Natural killer cell (primary cell): Measurements from ENCODE around the gene RCAN2. TPM values are rescaled to one million over a fixed set of nuclear protein-coding genes. Genes with fewer than 3 reads are reported as not detected.

Experiments
- ATAC-seq, 3 donors: fragments of 150-1000 bp in 2 of 3; fragments of 200-7000 bp in 1 of 3; cut with Tn5 transposase; 1 replicate in 1 of 3; 2 replicates in 2 of 3; pipeline ENCODE4 v1.10.0; 2021; ENCODE audit warnings: mild to moderate bottlenecking in 2 of 3, moderate library complexity in 2 of 3
- DNase-seq, 2 donors: peaks; one replicate each; pipeline versions ENCODE4 v3.0.0 to v3.0.0-alpha.2; 2013 to 2021; ENCODE audit warnings: mixed read lengths in 1 of 2
- H3K27ac ChIP-seq: one replicate; pipeline ENCODE4 v1.5.1; 2013; ENCODE audit warnings: mild to moderate bottlenecking, low read length
- H3K27me3 ChIP-seq: one replicate; pipeline ENCODE4 v1.6.1; 2013; ENCODE audit warnings: low read length; ENCODE audit not compliant: control insufficient read depth, insufficient read depth
- H3K36me3 ChIP-seq: one replicate; pipeline ENCODE4 v1.6.1; 2013; ENCODE audit warnings: low read length; ENCODE audit not compliant: control insufficient read depth, insufficient read depth
- H3K4me1 ChIP-seq: one replicate; pipeline ENCODE4 v1.6.1; 2013; ENCODE audit warnings: low read length; ENCODE audit not compliant: control insufficient read depth, insufficient read depth
- H3K4me3 ChIP-seq: one replicate; pipeline ENCODE4 v1.5.1; 2013; ENCODE audit warnings: low read length
- H3K9me3 ChIP-seq: one replicate; pipeline ENCODE4 v1.6.1; 2013; ENCODE audit warnings: low read length; ENCODE audit not compliant: control insufficient read depth, insufficient read depth
- H3K27ac Mint-ChIP-seq, 2 donors: one replicate each; pipeline ENCODE4 v1.8.0; 2022; ENCODE audit warnings: mild to moderate bottlenecking in 2 of 2, mixed read lengths in 2 of 2, moderate library complexity in 1 of 2
- H3K27me3 Mint-ChIP-seq, 2 donors: one replicate each; pipeline ENCODE4 v1.8.0; 2022; ENCODE audit warnings: low read depth in 2 of 2, mixed read lengths in 2 of 2
- H3K36me3 Mint-ChIP-seq: one replicate; pipeline ENCODE4 v1.8.0; 2022; ENCODE audit warnings: mixed read lengths
- H3K4me1 Mint-ChIP-seq, 2 donors: one replicate each; pipeline ENCODE4 v1.8.0; 2022; ENCODE audit warnings: mixed read lengths in 2 of 2
- H3K4me3 Mint-ChIP-seq: one replicate; pipeline ENCODE4 v1.8.0; 2022; ENCODE audit warnings: mild to moderate bottlenecking, moderate library complexity, mixed read lengths
- H3K9me3 Mint-ChIP-seq, 2 donors: one replicate each; pipeline ENCODE4 v1.8.0; 2022; ENCODE audit warnings: mixed read lengths in 2 of 2
- WGBS: methylation state at CpG from one replicate; pipeline ENCODE4 v1.1.7; 2013; ENCODE audit warnings: missing lambda C conversion rate; ENCODE audit not compliant: insufficient coverage; 5-methylcytosine and 5-hydroxymethylcytosine counted together
- intact Hi-C: fragments of 100-400 bp; cut with micrococcal nuclease; formaldehyde crosslinking; loops from one replicate; pipeline ENCODE4 v1.14.2; 2022
- total RNA-seq, 4 donors: library from RNA; stranded (reverse); fragments of 120-200 nt in 1 of 4; gene quantifications; one replicate each; pipeline versions ENCODE4 v1.2.3 to v1.2.4, GENCODE V29; 2013 to 2022
- TF ChIP-seq, protein P1 (sequence below): fragments of 200-600 bp; IDR thresholded peaks from one replicate; pipeline ENCODE4 v1.8.0; 2022; ENCODE audit warnings: antibody characterized with exemption

The RCAN2 gene
- total RNA-seq, 3 donors from 2014 or later (not counting 1 experiment from before 2014, with no cell fraction given) = 0.43 TPM; not detected in 2

DNA sequence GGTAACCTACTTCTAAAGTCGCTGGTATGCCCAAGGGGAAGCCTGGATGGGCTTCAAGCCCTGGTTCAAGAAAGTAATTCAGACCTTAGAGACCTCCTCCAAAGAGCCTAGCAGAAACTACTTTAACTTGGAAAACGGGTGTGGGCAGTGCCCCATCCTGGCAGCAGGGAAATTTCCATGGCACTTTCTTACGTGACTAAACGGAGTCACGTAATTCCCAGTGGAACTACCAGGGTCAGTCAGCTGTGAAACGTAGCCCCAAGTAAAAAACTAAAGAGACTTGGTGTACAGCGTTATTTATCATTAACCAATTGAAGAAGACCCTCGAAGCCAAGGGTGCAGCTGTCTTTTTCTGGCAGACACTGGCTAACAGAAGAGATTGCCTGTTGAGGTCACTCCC lies 114.0 kb downstream of the RCAN2 start:
- Mint-ChIP-seq H3K27ac (peak overlapping the region; percentile 80), H3K4me3 (peak overlapping the region; percentile 37), H3K27me3 (no peaks in the 10 kb centered on the region), H3K9me3 (no peaks in the 10 kb centered on the region), H3K36me3 (no peaks in the 10 kb centered on the region), H3K4me1 (peaks cover 16 to 37% of the 10 kb centered on the region in 2 donors)
- Histone ChIP-seq H3K36me3 (no peaks in the 10 kb centered on the region), H3K4me3 (no peak overlapping the region), H3K4me1 (peaks cover 14% of the 10 kb centered on the region), H3K27me3 (no peaks in the 10 kb centered on the region), H3K27ac (no peak overlapping the region), H3K9me3 (no peaks in the 10 kb centered on the region)
- DNase-seq (no peak), ATAC-seq (no peak)
- WGBS = 78% methylated on average over 8 of the region's 8 CpGs
- intact Hi-C loops = no loop called here
- TF ChIP-seq, protein P1, sequence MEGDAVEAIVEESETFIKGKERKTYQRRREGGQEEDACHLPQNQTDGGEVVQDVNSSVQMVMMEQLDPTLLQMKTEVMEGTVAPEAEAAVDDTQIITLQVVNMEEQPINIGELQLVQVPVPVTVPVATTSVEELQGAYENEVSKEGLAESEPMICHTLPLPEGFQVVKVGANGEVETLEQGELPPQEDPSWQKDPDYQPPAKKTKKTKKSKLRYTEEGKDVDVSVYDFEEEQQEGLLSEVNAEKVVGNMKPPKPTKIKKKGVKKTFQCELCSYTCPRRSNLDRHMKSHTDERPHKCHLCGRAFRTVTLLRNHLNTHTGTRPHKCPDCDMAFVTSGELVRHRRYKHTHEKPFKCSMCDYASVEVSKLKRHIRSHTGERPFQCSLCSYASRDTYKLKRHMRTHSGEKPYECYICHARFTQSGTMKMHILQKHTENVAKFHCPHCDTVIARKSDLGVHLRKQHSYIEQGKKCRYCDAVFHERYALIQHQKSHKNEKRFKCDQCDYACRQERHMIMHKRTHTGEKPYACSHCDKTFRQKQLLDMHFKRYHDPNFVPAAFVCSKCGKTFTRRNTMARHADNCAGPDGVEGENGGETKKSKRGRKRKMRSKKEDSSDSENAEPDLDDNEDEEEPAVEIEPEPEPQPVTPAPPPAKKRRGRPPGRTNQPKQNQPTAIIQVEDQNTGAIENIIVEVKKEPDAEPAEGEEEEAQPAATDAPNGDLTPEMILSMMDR = no peak

DNA sequence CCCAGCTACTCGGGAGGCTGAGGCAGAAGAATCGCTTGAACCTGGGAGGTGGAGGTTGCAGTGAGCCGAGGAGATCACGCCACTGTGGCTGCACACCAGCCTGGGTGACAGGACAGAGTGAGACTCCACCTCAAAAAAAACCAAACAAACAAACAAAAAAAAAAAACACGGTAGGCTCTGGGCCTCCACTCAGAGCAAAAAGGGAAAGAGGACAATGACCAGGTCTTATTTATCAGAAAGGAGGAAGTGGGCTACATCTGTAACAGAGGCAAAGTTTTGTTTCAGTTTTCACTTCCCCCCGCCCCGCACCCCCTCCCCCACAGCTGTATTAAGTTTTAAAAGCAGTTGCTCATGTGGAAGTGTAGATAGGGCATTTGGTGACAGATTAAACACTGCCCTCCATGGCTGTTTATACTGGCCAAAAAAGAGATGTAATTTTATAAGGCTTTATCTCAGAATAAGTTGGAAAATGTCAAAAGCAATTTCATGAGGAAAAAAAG lies 114.6 kb downstream of the RCAN2 start:
- peak overlapping the region; percentile 80 for H3K27ac Mint-ChIP-seq
- H3K9me3 ChIP-seq = no peaks in the 10 kb centered on the region
- no peak for DNase-seq
- no peaks in the 10 kb centered on the region for H3K9me3 Mint-ChIP-seq
- intact Hi-C loops = no loop called here
- peak overlapping the region; percentile 82 for H3K4me3 Mint-ChIP-seq
- TF ChIP-seq, protein P1 = no peak
- H3K4me3 ChIP-seq = no peak overlapping the region
- no peaks in the 10 kb centered on the region for H3K27me3 Mint-ChIP-seq
- ATAC-seq = peak; percentile 71 to 78 (median 78)
- no peaks in the 10 kb centered on the region for H3K27me3 ChIP-seq
- peak overlapping the region; percentile 28 for H3K27ac ChIP-seq
- H3K36me3 Mint-ChIP-seq = no peaks in the 10 kb centered on the region
- H3K36me3 ChIP-seq = no peaks in the 10 kb centered on the region
- WGBS = 50% methylated on average over 4 of the region's 7 CpGs
- H3K4me1 Mint-ChIP-seq = peaks cover 16 to 37% of the 10 kb centered on the region in 2 donors
- H3K4me1 ChIP-seq = peaks cover 14% of the 10 kb centered on the region

DNA sequence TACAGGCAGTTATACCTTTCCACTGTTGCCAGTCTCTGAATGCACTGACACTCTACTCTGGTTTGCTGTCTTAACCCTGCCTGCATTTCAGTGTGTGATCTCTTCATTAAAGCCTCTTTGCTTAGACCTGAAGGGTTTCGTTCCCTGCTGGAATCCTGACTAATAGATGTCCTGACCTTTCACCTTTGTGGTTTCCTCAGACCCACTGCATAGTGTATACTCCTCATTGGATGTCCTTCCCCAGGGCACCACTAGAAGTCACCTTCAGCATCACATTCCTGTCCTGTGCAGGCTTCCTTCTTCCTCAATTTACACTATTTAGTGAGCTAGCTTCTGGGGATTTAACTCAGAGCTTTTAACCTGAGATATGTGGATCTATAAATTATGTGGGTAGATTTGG lies 120.6 kb downstream of the RCAN2 start:
- TF ChIP-seq, protein P1 = no peak
- DNase-seq = no peak
- WGBS = 93% methylated on average over 1 of the region's 1 CpG
- Mint-ChIP-seq H3K36me3 (no peaks in the 10 kb centered on the region), H3K27ac (no peak overlapping the region), H3K27me3 (no peaks in the 10 kb centered on the region), H3K9me3 (no peaks in the 10 kb centered on the region), H3K4me1 (peaks cover 0 to 5% of the 10 kb centered on the region in 2 donors), H3K4me3 (no peak overlapping the region)
- no peak for ATAC-seq
- intact Hi-C loops = no loop called here
- Histone ChIP-seq H3K36me3 (no peaks in the 10 kb centered on the region), H3K9me3 (no peaks in the 10 kb centered on the region), H3K27ac (no peak overlapping the region), H3K27me3 (no peaks in the 10 kb centered on the region), H3K4me3 (no peak overlapping the region), H3K4me1 (no peaks in the 10 kb centered on the region)

DNA sequence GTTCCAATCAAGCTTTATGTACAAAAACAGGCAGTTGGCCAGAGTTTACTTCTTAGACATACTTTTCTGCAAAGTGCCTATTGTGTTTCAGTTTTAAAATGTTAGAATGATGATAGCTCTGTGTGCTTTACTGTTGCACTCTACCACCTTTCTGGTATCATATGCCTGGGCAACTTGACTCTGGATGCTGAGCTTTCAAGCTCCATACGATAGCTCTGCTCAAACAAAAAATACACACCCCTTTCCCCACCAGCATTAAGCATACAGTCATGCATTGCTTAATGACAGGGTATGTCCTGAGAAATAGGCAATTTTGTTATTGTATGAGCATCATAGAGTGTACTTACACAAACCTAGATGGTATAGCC lies 123.1 kb downstream of the RCAN2 start:
- DNase-seq = no peak
- Mint-ChIP-seq H3K27me3 (no peaks in the 10 kb centered on the region), H3K9me3 (no peaks in the 10 kb centered on the region), H3K4me3 (no peak overlapping the region), H3K27ac (no peak overlapping the region), H3K36me3 (no peaks in the 10 kb centered on the region), H3K4me1 (peaks cover 0 to 5% of the 10 kb centered on the region in 2 donors)
- ATAC-seq = no peak
- H3K27ac ChIP-seq = no peak overlapping the region
- no peaks in the 10 kb centered on the region for H3K27me3 ChIP-seq
- intact Hi-C loops = no loop called here
- H3K9me3 ChIP-seq = no peaks in the 10 kb centered on the region
- no peaks in the 10 kb centered on the region for H3K4me1 ChIP-seq
- whole genome bisulfite sequencing = 80% methylated on average over 1 of the region's 1 CpG
- TF ChIP-seq, protein P1 = no peak
- H3K36me3 ChIP-seq = no peaks in the 10 kb centered on the region
- H3K4me3 ChIP-seq = no peak overlapping the region
